ENCODE measurements around the gene RBM19. TPM values are rescaled to one million over a fixed set of nuclear protein-coding genes. Genes with fewer than 3 reads are reported as not detected.

Gene RBM19
- total and polyA plus RNA-seq, 3 experiments from 2014 or later: 12.6 to 114 (median 109) TPM

GRCh38 chr12:113842699-113843098, 123.4 kb downstream of the RBM19 start:
- CTCF ChIA-PET: no interaction called here

DNA sequence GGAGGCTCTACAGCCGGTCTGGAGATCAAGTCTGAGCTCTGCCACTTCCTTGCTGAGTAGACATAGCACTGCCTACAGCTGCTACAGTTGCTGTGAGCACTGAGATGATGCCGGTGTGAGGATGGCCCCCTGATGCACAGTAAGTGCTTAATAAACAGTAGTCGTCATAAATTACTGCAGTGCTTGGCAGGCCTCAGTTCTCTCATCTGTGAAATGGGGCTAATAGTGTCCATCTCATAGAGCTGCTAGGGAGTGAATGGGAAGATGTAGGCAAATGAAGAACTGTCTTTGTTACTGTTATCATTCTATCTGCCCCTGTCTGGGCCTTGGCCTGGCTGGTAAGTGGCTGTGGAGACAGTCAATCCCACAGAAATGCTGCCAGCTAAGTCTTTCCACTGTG, 124.3 kb downstream of the RBM19 start:
- Mint-ChIP-seq H3K4me3 (no peak overlapping the region), H3K9me3 (no peaks in the 10 kb centered on the region), H3K27me3 (peaks cover 0 to 3% of the 10 kb centered on the region in 2 donors), H3K36me3 (peaks cover 6 to 70% (median 12%) of the 10 kb centered on the region in 3 donors), H3K4me1 (peaks cover 3 to 9% (median 4%) of the 10 kb centered on the region in 3 donors), H3K27ac (no peak overlapping the region)
- ChIA-PET POLR2A (no interaction called here), CTCF (no interaction called here)
- H3K4me3 ChIP-seq (ENCODE audit: low read length): no peak overlapping the region
- no peak overlapping the region for H3K27ac ChIP-seq (ENCODE audit: low read depth, low read length)
- no peaks in the 10 kb centered on the region for H3K4me1 ChIP-seq (ENCODE audit: insufficient read depth, low read length)
- H3K36me3 ChIP-seq (ENCODE audit: insufficient read depth, low read length): peaks cover 7% of the 10 kb centered on the region
- no peak for DNase-seq
- no peaks in the 10 kb centered on the region for H3K27me3 ChIP-seq (ENCODE audit: insufficient read depth, low read length, poor library complexity, severe bottlenecking)
- no peaks in the 10 kb centered on the region for H3K9me3 ChIP-seq (ENCODE audit: low read length)

More at GRCh38 chr12:113842699-113843098, 123.4 kb downstream of the RBM19 start:
- Histone ChIP-seq H3K9me3 (ENCODE audit: low read length) (no peaks in the 10 kb centered on the region), H3K36me3 (ENCODE audit: insufficient read depth, low read length) (peaks cover 7% of the 10 kb centered on the region), H3K27me3 (ENCODE audit: insufficient read depth, low read length, poor library complexity, severe bottlenecking) (no peaks in the 10 kb centered on the region), H3K4me3 (ENCODE audit: low read length) (no peak overlapping the region), H3K27ac (ENCODE audit: low read depth, low read length) (no peak overlapping the region), H3K4me1 (ENCODE audit: insufficient read depth, low read length) (no peaks in the 10 kb centered on the region)
- H3K27ac Mint-ChIP-seq: peak overlapping the region in 3 of 8 donors; percentile 5 to 87 (median 26)
- POLR2A ChIA-PET: no interaction called here
- no peak for DNase-seq
- no peak overlapping the region for H3K4me3 Mint-ChIP-seq
- peaks cover 3 to 8% (median 4%) of the 10 kb centered on the region in 3 donors for H3K4me1 Mint-ChIP-seq
- H3K36me3 Mint-ChIP-seq: peaks cover 7 to 76% (median 12%) of the 10 kb centered on the region in 3 donors
- no peaks in the 10 kb centered on the region for H3K9me3 Mint-ChIP-seq
- peaks cover 0 to 3% of the 10 kb centered on the region in 2 donors for H3K27me3 Mint-ChIP-seq

GRCh38 chr12:113840401-113841042, 125.6 kb downstream of the RBM19 start:
- CTCF ChIA-PET: no interaction called here
- H3K36me3 ChIP-seq (ENCODE audit: insufficient read depth, low read length): no peaks in the 10 kb centered on the region
- Mint-ChIP-seq H3K27ac (no peak overlapping the region), H3K4me3 (no peak overlapping the region), H3K9me3 (no peaks in the 10 kb centered on the region), H3K27me3 (peaks cover 0 to 3% of the 10 kb centered on the region in 2 donors), H3K4me1 (peaks cover 3 to 9% (median 4%) of the 10 kb centered on the region in 3 donors), H3K36me3 (peaks cover 6 to 60% (median 9%) of the 10 kb centered on the region in 3 donors)
- no peaks in the 10 kb centered on the region for H3K9me3 ChIP-seq (ENCODE audit: low read length)
- H3K27me3 ChIP-seq (ENCODE audit: insufficient read depth, low read length, poor library complexity, severe bottlenecking): no peaks in the 10 kb centered on the region
- POLR2A ChIA-PET: no interaction called here
- no peak overlapping the region for H3K4me3 ChIP-seq (ENCODE audit: low read length)
- no peaks in the 10 kb centered on the region for H3K4me1 ChIP-seq (ENCODE audit: insufficient read depth, low read length)
- H3K27ac ChIP-seq (ENCODE audit: low read depth, low read length): no peak overlapping the region
- no peak for DNase-seq

DNA sequence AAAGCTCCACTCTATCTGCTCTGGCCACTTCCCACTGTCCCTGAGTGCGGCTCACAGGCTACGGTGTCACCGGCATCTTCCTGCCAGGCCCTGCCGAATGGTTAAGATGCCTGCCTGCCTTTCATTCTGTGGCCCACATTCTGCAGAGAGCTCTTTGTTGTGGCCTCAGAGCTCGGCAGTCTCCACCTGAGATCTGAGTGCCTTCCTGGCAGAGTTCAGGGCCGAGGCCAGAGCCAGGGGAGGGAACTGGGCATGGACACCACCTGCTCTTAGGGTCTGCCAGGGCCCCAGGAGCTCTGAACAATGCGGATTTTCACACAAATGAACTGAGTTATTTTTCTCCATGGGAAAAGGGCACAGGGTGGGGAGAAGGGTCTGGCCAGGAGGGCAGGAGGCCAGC, 127.2 kb downstream of the RBM19 start:
- peak overlapping the region in 1 of 8 donors; percentile 7 for H3K27ac Mint-ChIP-seq
- H3K9me3 ChIP-seq (ENCODE audit: low read length): no peaks in the 10 kb centered on the region
- H3K36me3 Mint-ChIP-seq: peaks cover 6 to 52% (median 8%) of the 10 kb centered on the region in 3 donors
- no peaks in the 10 kb centered on the region for H3K9me3 Mint-ChIP-seq
- H3K4me1 ChIP-seq (ENCODE audit: insufficient read depth, low read length): no peaks in the 10 kb centered on the region
- no peak overlapping the region for H3K4me3 Mint-ChIP-seq
- ChIA-PET CTCF (interaction anchor here (1.2 kb wide), 1 partner anchor 75 kb away, joined by 3 read pairs; no protein-coding TSS in a partner anchor), POLR2A (no interaction called here)
- H3K4me3 ChIP-seq (ENCODE audit: low read length): no peak overlapping the region
- no peaks in the 10 kb centered on the region for H3K27me3 ChIP-seq (ENCODE audit: insufficient read depth, low read length, poor library complexity, severe bottlenecking)
- H3K27me3 Mint-ChIP-seq: peaks cover 0 to 3% of the 10 kb centered on the region in 2 donors
- H3K36me3 ChIP-seq (ENCODE audit: insufficient read depth, low read length): no peaks in the 10 kb centered on the region
- no peak overlapping the region for H3K27ac ChIP-seq (ENCODE audit: low read depth, low read length)
- H3K4me1 Mint-ChIP-seq: peaks cover 3 to 9% (median 4%) of the 10 kb centered on the region in 3 donors
- DNase-seq: no peak

DNA sequence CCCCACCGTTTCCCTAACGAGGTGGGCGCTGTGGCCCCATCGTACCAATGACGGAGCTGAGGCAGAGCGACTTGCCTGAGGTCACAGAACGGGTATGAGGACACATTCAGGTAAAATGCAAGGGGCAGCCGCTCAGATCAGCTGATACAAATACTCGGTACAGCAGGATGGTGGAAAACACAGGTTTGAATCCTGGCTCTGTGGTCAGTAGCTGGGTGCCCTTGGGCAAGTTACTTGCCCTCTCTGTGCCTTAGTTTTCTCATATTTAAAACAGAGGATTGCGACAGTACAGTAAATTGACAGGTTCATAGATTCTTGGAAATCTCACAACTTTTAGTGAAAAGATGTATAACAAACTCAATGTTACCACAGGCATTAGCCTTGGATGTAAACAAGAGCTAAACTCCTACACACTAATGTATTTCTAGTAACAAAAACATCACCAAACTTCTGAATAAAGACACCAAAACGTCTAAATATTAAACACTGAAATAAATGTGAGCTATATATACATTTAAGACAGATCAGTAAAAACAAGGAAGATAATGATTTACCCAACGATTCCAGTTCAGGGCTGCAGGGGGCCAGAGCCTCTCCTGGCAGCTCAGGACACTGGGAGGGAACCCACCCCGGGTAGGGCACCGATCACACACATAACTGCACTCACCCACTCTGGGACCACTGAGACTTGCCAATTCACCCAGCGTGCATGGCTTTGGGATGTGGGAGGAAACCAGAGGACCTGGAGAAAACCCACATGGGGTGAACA, 128.4 kb downstream of the RBM19 start:
- Mint-ChIP-seq H3K27ac (no peak overlapping the region), H3K4me1 (peaks cover 3 to 9% (median 4%) of the 10 kb centered on the region in 3 donors), H3K27me3 (peaks cover 0 to 3% of the 10 kb centered on the region in 2 donors), H3K4me3 (no peak overlapping the region), H3K36me3 (peaks cover 5 to 49% (median 6%) of the 10 kb centered on the region in 3 donors), H3K9me3 (no peaks in the 10 kb centered on the region)
- no peak overlapping the region for H3K27ac ChIP-seq (ENCODE audit: low read depth, low read length)
- no peaks in the 10 kb centered on the region for H3K36me3 ChIP-seq (ENCODE audit: insufficient read depth, low read length)
- H3K27me3 ChIP-seq (ENCODE audit: insufficient read depth, low read length, poor library complexity, severe bottlenecking): no peaks in the 10 kb centered on the region
- ChIA-PET POLR2A (no interaction called here), CTCF (no interaction called here)
- H3K9me3 ChIP-seq (ENCODE audit: low read length): no peaks in the 10 kb centered on the region
- no peaks in the 10 kb centered on the region for H3K4me1 ChIP-seq (ENCODE audit: insufficient read depth, low read length)
- DNase-seq: no peak
- no peak overlapping the region for H3K4me3 ChIP-seq (ENCODE audit: low read length)

DNA sequence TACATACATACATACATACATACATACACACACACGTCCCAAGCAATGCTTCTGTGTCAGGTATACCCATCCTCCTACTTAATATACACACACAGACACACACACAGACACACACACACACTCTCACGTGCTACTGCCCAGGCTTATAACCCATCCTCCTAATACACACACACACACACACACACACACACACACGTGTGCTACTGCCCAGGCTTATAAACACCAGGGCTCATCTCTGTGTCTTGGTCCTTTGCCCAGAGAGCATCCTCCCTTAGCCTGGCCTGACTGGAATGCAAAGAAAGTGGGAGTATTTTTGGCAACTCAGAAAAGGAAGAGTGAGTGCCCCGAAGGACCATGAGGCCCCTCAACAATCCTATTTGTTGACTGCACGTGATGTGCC, 129.0 kb downstream of the RBM19 start:
- Histone ChIP-seq H3K36me3 (ENCODE audit: insufficient read depth, low read length) (no peaks in the 10 kb centered on the region), H3K27ac (ENCODE audit: low read depth, low read length) (no peak overlapping the region), H3K9me3 (ENCODE audit: low read length) (no peaks in the 10 kb centered on the region), H3K27me3 (ENCODE audit: insufficient read depth, low read length, poor library complexity, severe bottlenecking) (no peaks in the 10 kb centered on the region), H3K4me1 (ENCODE audit: insufficient read depth, low read length) (no peaks in the 10 kb centered on the region), H3K4me3 (ENCODE audit: low read length) (no peak overlapping the region)
- CTCF ChIA-PET: no interaction called here
- Mint-ChIP-seq H3K9me3 (no peaks in the 10 kb centered on the region), H3K36me3 (peaks cover 0 to 46% (median 2%) of the 10 kb centered on the region in 3 donors), H3K27ac (no peak overlapping the region), H3K27me3 (peaks cover 0 to 3% of the 10 kb centered on the region in 2 donors), H3K4me1 (peaks cover 3 to 9% (median 4%) of the 10 kb centered on the region in 3 donors), H3K4me3 (no peak overlapping the region)
- POLR2A ChIA-PET: no interaction called here
- DNase-seq: no peak

GRCh38 chr12:113835896-113836295, 130.2 kb downstream of the RBM19 start:
- DNase-seq: no peak
- no peaks in the 10 kb centered on the region for H3K36me3 ChIP-seq (ENCODE audit: insufficient read depth, low read length)
- H3K27ac ChIP-seq (ENCODE audit: low read depth, low read length): no peak overlapping the region
- no peaks in the 10 kb centered on the region for H3K9me3 ChIP-seq (ENCODE audit: low read length)
- peaks cover 3 to 9% (median 4%) of the 10 kb centered on the region in 3 donors for H3K4me1 Mint-ChIP-seq
- H3K4me3 ChIP-seq (ENCODE audit: low read length): no peak overlapping the region
- H3K27me3 Mint-ChIP-seq: peaks cover 0 to 1% of the 10 kb centered on the region in 2 donors
- ChIA-PET POLR2A (no interaction called here), CTCF (no interaction called here)
- no peak overlapping the region for H3K27ac Mint-ChIP-seq
- no peaks in the 10 kb centered on the region for H3K9me3 Mint-ChIP-seq
- H3K4me1 ChIP-seq (ENCODE audit: insufficient read depth, low read length): no peaks in the 10 kb centered on the region
- no peaks in the 10 kb centered on the region for H3K27me3 ChIP-seq (ENCODE audit: insufficient read depth, low read length, poor library complexity, severe bottlenecking)
- peaks cover 0 to 41% (median 2%) of the 10 kb centered on the region in 3 donors for H3K36me3 Mint-ChIP-seq
- H3K4me3 Mint-ChIP-seq: no peak overlapping the region

DNA sequence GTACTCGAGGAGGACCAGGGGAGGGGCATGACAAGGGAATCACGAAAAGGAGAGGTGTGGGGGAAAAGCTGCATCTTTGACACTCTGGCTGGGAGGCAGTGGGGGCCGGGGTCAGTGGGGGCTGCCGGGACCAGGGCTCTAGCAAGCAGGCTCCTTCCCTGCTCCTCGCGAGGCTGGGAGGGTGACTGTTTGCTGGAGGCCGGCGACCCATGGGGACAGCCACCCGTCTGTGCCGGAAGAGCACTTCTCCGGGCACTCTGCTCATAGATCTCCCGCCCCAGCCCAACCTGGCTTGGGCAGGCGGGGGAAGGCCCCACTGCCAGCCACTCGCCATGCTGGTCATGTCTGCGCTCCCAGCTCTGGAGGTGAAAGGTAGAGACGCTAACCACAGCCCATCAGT, 130.7 kb downstream of the RBM19 start:
- ChIA-PET POLR2A (no interaction called here), CTCF (no interaction called here)
- no peak overlapping the region for H3K27ac ChIP-seq (ENCODE audit: low read depth, low read length)
- no peaks in the 10 kb centered on the region for H3K36me3 ChIP-seq (ENCODE audit: insufficient read depth, low read length)
- Mint-ChIP-seq H3K27ac (no peak overlapping the region), H3K4me3 (no peak overlapping the region), H3K4me1 (peaks cover 2 to 9% (median 3%) of the 10 kb centered on the region in 3 donors), H3K9me3 (no peaks in the 10 kb centered on the region), H3K36me3 (peaks cover 0 to 38% (median 2%) of the 10 kb centered on the region in 3 donors), H3K27me3 (no peaks in the 10 kb centered on the region)
- no peak overlapping the region for H3K4me3 ChIP-seq (ENCODE audit: low read length)
- no peaks in the 10 kb centered on the region for H3K27me3 ChIP-seq (ENCODE audit: insufficient read depth, low read length, poor library complexity, severe bottlenecking)
- no peaks in the 10 kb centered on the region for H3K4me1 ChIP-seq (ENCODE audit: insufficient read depth, low read length)
- no peak for DNase-seq
- no peaks in the 10 kb centered on the region for H3K9me3 ChIP-seq (ENCODE audit: low read length)
